ENCODE results near the gene TOP1.
"Not testable (repeated sequence)": the region's sequence is repeated elsewhere in the genome, so short reads cannot be mapped to it uniquely, and the experiment has no call there.

Gene TOP1

GRCh38 chr20:41126719-41127118 lies 98.1 kb downstream of the TOP1 start:
- peak; percentile 8; the same call in 2 of the 3 replicates for ATAC-seq (ENCODE audit: low read depth)
- Histone ChIP-seq H3K4me1 (ENCODE audit: insufficient read depth, poor library complexity, severe bottlenecking) (no peaks in the 10 kb centered on the region), H3K9me3 (ENCODE audit: severe bottlenecking) (no peaks in the 10 kb centered on the region), H3K27ac (ENCODE audit: poor library complexity, severe bottlenecking) (no peak overlapping the region), H3K27me3 (ENCODE audit: insufficient read depth, poor library complexity, severe bottlenecking) (no peaks in the 10 kb centered on the region), H3K4me3 (ENCODE audit: severe bottlenecking) (no peak overlapping the region), H3K36me3 (ENCODE audit: low read depth) (peaks cover 68% of the 10 kb centered on the region)
- peak; percentile 54 for DNase-seq (ENCODE audit: low spot score)
- no peak for TF ChIP-seq CTCF (IDR thresholded peaks at IDR 0.05; ENCODE audit: poor library complexity, severe bottlenecking)

- H3K4me3 ChIP-seq (ENCODE audit: severe bottlenecking); DNase-seq (ENCODE audit: low spot score); H3K27me3 ChIP-seq (ENCODE audit: insufficient read depth, poor library complexity, severe bottlenecking); H3K9me3 ChIP-seq (ENCODE audit: severe bottlenecking); ATAC-seq (ENCODE audit: low read depth); H3K27ac ChIP-seq (ENCODE audit: poor library complexity, severe bottlenecking); H3K4me1 ChIP-seq (ENCODE audit: insufficient read depth, poor library complexity, severe bottlenecking): not testable (repeated sequence)
- H3K36me3 ChIP-seq (ENCODE audit: low read depth) = peaks cover 52% of the 10 kb centered on the region
Observed at GRCh38 chr20:41128317-41128716, 99.7 kb downstream of the TOP1 start.

- ATAC-seq (ENCODE audit: low read depth) = no peak
- no peak for TF ChIP-seq CTCF (IDR thresholded peaks at IDR 0.05; ENCODE audit: poor library complexity, severe bottlenecking)
Observed at GRCh38 chr20:41131594-41132387, 103.2 kb downstream of the TOP1 start.

GRCh38 chr20:41132388-41132775 lies 103.8 kb downstream of the TOP1 start:
- not testable (repeated sequence) for H3K9me3 ChIP-seq (ENCODE audit: severe bottlenecking); H3K4me3 ChIP-seq (ENCODE audit: severe bottlenecking); H3K27me3 ChIP-seq (ENCODE audit: insufficient read depth, poor library complexity, severe bottlenecking); DNase-seq (ENCODE audit: low spot score); H3K4me1 ChIP-seq (ENCODE audit: insufficient read depth, poor library complexity, severe bottlenecking); ATAC-seq (ENCODE audit: low read depth)
- H3K36me3 ChIP-seq (ENCODE audit: low read depth) = peaks cover 11% of the 10 kb centered on the region
- H3K27ac ChIP-seq (ENCODE audit: poor library complexity, severe bottlenecking) = peak overlapping the region; percentile 57

More at GRCh38 chr20:41131594-41132387, 103.2 kb downstream of the TOP1 start:
- peak; percentile 63 for DNase-seq (ENCODE audit: low spot score)
- Histone ChIP-seq H3K27ac (ENCODE audit: poor library complexity, severe bottlenecking) (peak overlapping the region; percentile 1), H3K4me1 (ENCODE audit: insufficient read depth, poor library complexity, severe bottlenecking) (peaks cover 9% of the 10 kb centered on the region), H3K9me3 (ENCODE audit: severe bottlenecking) (no peaks in the 10 kb centered on the region), H3K27me3 (ENCODE audit: insufficient read depth, poor library complexity, severe bottlenecking) (no peaks in the 10 kb centered on the region), H3K36me3 (ENCODE audit: low read depth) (peaks cover 17% of the 10 kb centered on the region), H3K4me3 (ENCODE audit: severe bottlenecking) (no peak overlapping the region)

- H3K4me1 ChIP-seq (ENCODE audit: insufficient read depth, poor library complexity, severe bottlenecking) = peaks cover 9% of the 10 kb centered on the region
- H3K4me3 ChIP-seq (ENCODE audit: severe bottlenecking) = no peak overlapping the region
- peak; percentile 99 for DNase-seq (ENCODE audit: low spot score)
- ATAC-seq (ENCODE audit: low read depth) = peak; percentile 49
- no peaks in the 10 kb centered on the region for H3K27me3 ChIP-seq (ENCODE audit: insufficient read depth, poor library complexity, severe bottlenecking)
- peaks cover 4% of the 10 kb centered on the region; the same call in 1 of the 2 replicates for H3K36me3 ChIP-seq (ENCODE audit: low read depth)
- TF ChIP-seq CTCF (IDR thresholded peaks at IDR 0.05; ENCODE audit: poor library complexity, severe bottlenecking) = no peak
- no peaks in the 10 kb centered on the region for H3K9me3 ChIP-seq (ENCODE audit: severe bottlenecking)
- H3K27ac ChIP-seq (ENCODE audit: poor library complexity, severe bottlenecking) = peak overlapping the region; percentile 57
Observed at GRCh38 chr20:41133709-41134361, 105.2 kb downstream of the TOP1 start.
